ENCODE results near the gene DPT. TPM values are rescaled to one million over a fixed set of nuclear protein-coding genes. Genes with fewer than 3 reads are reported as not detected.

The DPT gene
- total RNA-seq, 4 donors from 2014 or later = 7.2 to 23.6 (median 14.4) TPM

GRCh38 chr1:168688644-168689326 lies 40.2 kb downstream of the DPT start:
- H3K9me3 ChIP-seq = no peaks in the 10 kb centered on the region
- H3K4me3 ChIP-seq = no peak overlapping the region
- H3K36me3 ChIP-seq = no peaks in the 10 kb centered on the region
- no peak for TF ChIP-seq CTCF (IDR thresholded peaks at IDR 0.05)
- no peak for TF ChIP-seq POLR2A (IDR thresholded peaks at IDR 0.05)
- no peak for TF ChIP-seq POLR2AphosphoS5 (IDR thresholded peaks at IDR 0.05)
- no peak for TF ChIP-seq EP300 (IDR thresholded peaks at IDR 0.05)
- no peaks in the 10 kb centered on the region for H3K27me3 ChIP-seq
- WGBS = 63% methylated on average over 5 of the region's 5 CpGs
- DNase-seq (ENCODE audit: low spot score in 2 of 2) = no peak
- no peak overlapping the region for H3K27ac ChIP-seq
- no peaks in the 10 kb centered on the region for H3K4me1 ChIP-seq

DNA sequence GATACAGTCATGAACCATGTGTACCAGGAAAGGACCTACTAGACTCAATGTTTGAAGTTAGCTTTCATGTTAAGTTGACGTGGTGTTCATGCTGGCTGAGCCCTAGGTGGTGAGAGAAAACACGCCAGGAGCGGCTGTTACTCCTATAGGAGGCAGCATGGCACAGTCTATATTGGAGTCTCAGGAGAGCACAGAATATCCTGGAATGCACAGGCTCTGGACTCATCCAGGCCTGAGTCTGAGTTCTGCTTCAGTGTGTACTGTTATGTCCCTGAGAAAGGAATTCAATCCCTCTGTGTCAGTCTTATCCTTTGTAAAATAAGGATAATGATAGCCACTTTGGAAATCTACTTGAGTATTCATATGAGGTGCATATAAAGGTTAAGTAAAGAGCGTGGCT lies 41.2 kb downstream of the DPT start:
- TF ChIP-seq CTCF (IDR thresholded peaks at IDR 0.05) (no peak), POLR2AphosphoS5 (IDR thresholded peaks at IDR 0.05) (no peak), EP300 (IDR thresholded peaks at IDR 0.05) (no peak), POLR2A (IDR thresholded peaks at IDR 0.05) (no peak)
- Histone ChIP-seq H3K27me3 (no peaks in the 10 kb centered on the region), H3K36me3 (no peaks in the 10 kb centered on the region), H3K9me3 (no peaks in the 10 kb centered on the region), H3K27ac (no peak overlapping the region), H3K4me3 (no peak overlapping the region), H3K4me1 (no peaks in the 10 kb centered on the region)
- DNase-seq (ENCODE audit: low spot score in 2 of 2) = no peak
- 87% methylated on average over 4 of the region's 4 CpGs for WGBS

GRCh38 chr1:168686666-168687065 lies 42.3 kb downstream of the DPT start:
- 94% methylated on average over 2 of the region's 2 CpGs for WGBS

DNA sequence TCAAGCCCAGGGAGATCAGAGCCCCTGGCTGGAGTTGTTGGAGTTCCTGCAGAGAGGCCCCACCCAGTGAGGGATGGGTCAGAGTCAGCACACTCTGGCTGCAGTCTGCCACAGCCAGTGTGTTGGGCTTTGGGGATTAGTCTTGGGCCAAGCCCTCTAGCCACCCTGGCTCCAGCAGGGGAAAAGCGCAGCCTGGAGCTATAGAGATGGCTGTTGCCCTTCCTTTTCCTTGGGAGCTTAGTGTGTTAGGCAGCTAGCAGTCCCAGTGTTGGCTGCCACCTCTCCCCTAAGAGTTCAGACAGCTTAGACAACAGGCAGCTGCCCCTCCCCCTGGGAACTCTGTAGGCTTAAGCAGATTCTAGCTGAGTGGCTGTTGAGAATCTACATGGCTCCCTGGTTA lies 45.1 kb downstream of the DPT start:
- Histone ChIP-seq H3K4me1 (no peaks in the 10 kb centered on the region), H3K9me3 (no peaks in the 10 kb centered on the region), H3K27ac (no peak overlapping the region), H3K27me3 (no peaks in the 10 kb centered on the region), H3K36me3 (no peaks in the 10 kb centered on the region), H3K4me3 (no peak overlapping the region)
- WGBS = no CpG with 5 or more reads among the region's 1 CpG
- DNase-seq (ENCODE audit: low spot score in 2 of 2) = no peak
- TF ChIP-seq POLR2AphosphoS5 (IDR thresholded peaks at IDR 0.05) (no peak), EP300 (IDR thresholded peaks at IDR 0.05) (no peak), POLR2A (IDR thresholded peaks at IDR 0.05) (no peak), CTCF (IDR thresholded peaks at IDR 0.05) (no peak)

More at GRCh38 chr1:168686666-168687065, 42.3 kb downstream of the DPT start:
- no peak for TF ChIP-seq EP300 (IDR thresholded peaks at IDR 0.05)
- no peak for DNase-seq (ENCODE audit: low spot score in 2 of 2)
- Histone ChIP-seq H3K4me1 (no peaks in the 10 kb centered on the region), H3K27ac (no peak overlapping the region), H3K9me3 (no peaks in the 10 kb centered on the region), H3K4me3 (no peak overlapping the region), H3K27me3 (no peaks in the 10 kb centered on the region), H3K36me3 (no peaks in the 10 kb centered on the region)

- Histone ChIP-seq H3K4me3 (no peak overlapping the region), H3K27ac (no peak overlapping the region), H3K4me1 (no peaks in the 10 kb centered on the region), H3K36me3 (no peaks in the 10 kb centered on the region), H3K9me3 (no peaks in the 10 kb centered on the region), H3K27me3 (no peaks in the 10 kb centered on the region)
- WGBS = 94% methylated on average over 1 of the region's 1 CpG
- DNase-seq (ENCODE audit: low spot score in 2 of 2) = no peak
- TF ChIP-seq POLR2AphosphoS5 (IDR thresholded peaks at IDR 0.05) (no peak), POLR2A (IDR thresholded peaks at IDR 0.05) (no peak), CTCF (IDR thresholded peaks at IDR 0.05) (no peak), EP300 (IDR thresholded peaks at IDR 0.05) (no peak)
Measured at GRCh38 chr1:168676861-168677260, 52.1 kb downstream of the DPT start.
